Activated CD4-positive, alpha-beta memory T cell treated with anti-CD3 and anti-CD28 coated beads for 36 hours (primary cell): Measurements from ENCODE around the gene DBF4. TPM values are rescaled to one million over a fixed set of nuclear protein-coding genes. Genes with fewer than 3 reads are reported as not detected.
"Not testable (repeated sequence)": the region's sequence is repeated elsewhere in the genome, so short reads cannot be mapped to it uniquely, and the experiment has no call there.

Experiments used
- CTCF ChIA-PET: fragments of 350-600 bp; sonication (Branson Sonifier 250); formaldehyde crosslinking; loops from one replicate; lab custom pipeline; 2021; ENCODE audit warnings: antibody characterized with exemption, inconsistent platforms; lab: Charles Lee
- POLR2A ChIA-PET: fragments of 350-600 bp; sonication (Branson Sonifier 250); formaldehyde crosslinking; loops from one replicate; lab custom pipeline; 2021; ENCODE audit warnings: antibody characterized with exemption; lab: Charles Lee
- DNase-seq: peaks from one replicate; pipeline ENCODE4 v3.0.0-alpha.2; 2020
- H3K27ac Mint-ChIP-seq: one replicate; pipeline ENCODE4 v1.8.0; 2021; ENCODE audit warnings: mixed read lengths
- H3K27me3 Mint-ChIP-seq: one replicate; pipeline ENCODE4 v1.8.0; 2021; ENCODE audit warnings: mixed read lengths
- H3K36me3 Mint-ChIP-seq: one replicate; pipeline ENCODE4 v1.8.0; 2021; ENCODE audit warnings: mixed read lengths
- H3K4me1 Mint-ChIP-seq: one replicate; pipeline ENCODE4 v1.8.0; 2021; ENCODE audit warnings: low read depth, mixed read lengths
- H3K4me3 Mint-ChIP-seq: one replicate; pipeline ENCODE4 v1.8.0; 2021; ENCODE audit warnings: mild to moderate bottlenecking, mixed read lengths
- H3K9me3 Mint-ChIP-seq: one replicate; pipeline ENCODE4 v1.8.0; 2021; ENCODE audit warnings: mixed read lengths
- intact Hi-C: fragments of 100-400 bp; cut with micrococcal nuclease; formaldehyde crosslinking; loops from one replicate; pipeline ENCODE4 v1.15.1; 2023
- total RNA-seq, 2 experiments: library from RNA; stranded (reverse); gene quantifications; one replicate each; pipeline ENCODE4 v1.2.3, GENCODE V29; 2021

The DBF4 gene
- total RNA-seq, 2 experiments from 2014 or later = 75.8 to 78.4 TPM

- ChIA-PET POLR2A (interaction anchor here (0.7 to 1.3 kb wide), 2 partner anchors 58 to 1129 kb away, joined by 3 to 4 read pairs; partner anchors contain the start of genes DBF4 and SLC25A40), CTCF (interaction anchor here (0.5 to 1.2 kb wide), 4 partner anchors 121 to 1788 kb away, joined by 3 to 4 read pairs (median 3); no protein-coding TSS in a partner anchor)
- no peaks in the 10 kb centered on the region for H3K36me3 Mint-ChIP-seq
- intact Hi-C loops = loop anchor here (1.0 to 5.0 kb wide), 4 partner anchors 58 to 717 kb away; partner anchors contain the start of genes CROT, DBF4, SLC25A40 and SRI
- no peaks in the 10 kb centered on the region for H3K9me3 Mint-ChIP-seq
- peaks cover 5% of the 10 kb centered on the region for H3K27me3 Mint-ChIP-seq
- peaks cover 9% of the 10 kb centered on the region for H3K4me1 Mint-ChIP-seq
- H3K27ac Mint-ChIP-seq = no peak within 1 kb of the TSS
- peak within 1 kb of the TSS; percentile 81 for H3K4me3 Mint-ChIP-seq
- DNase-seq = peak; percentile 89
These were observed 57.8 kb downstream of the DBF4 start, which contains the start of gene ADAM22 for GRCh38 chr7:87933953-87934698. TSS of gene ADAM22 (plus strand) at chr7:87934251. CDS start at chr7:87934466, 215 bp downstream.

GRCh38 chr7:87934699-87935383 is 58.5 kb downstream of the DBF4 start:
- no peak overlapping the region for H3K27ac Mint-ChIP-seq
- ChIA-PET POLR2A (interaction anchor here (0.7 to 1.3 kb wide), 2 partner anchors 58 to 1128 kb away, joined by 3 to 4 read pairs; partner anchors contain the start of genes DBF4 and SLC25A40), CTCF (interaction anchor here (0.5 to 1.2 kb wide), 2 partner anchors 177 to 1787 kb away, joined by 3 read pairs; no protein-coding TSS in a partner anchor)

GRCh38 chr7:87935384-87935706 is 59.1 kb downstream of the DBF4 start:
- intact Hi-C loops = no loop called here
- DNase-seq = no peak
- Mint-ChIP-seq H3K9me3 (no peaks in the 10 kb centered on the region), H3K36me3 (no peaks in the 10 kb centered on the region), H3K27me3 (peaks cover 5% of the 10 kb centered on the region), H3K4me1 (peaks cover 9% of the 10 kb centered on the region), H3K4me3 (peak overlapping the region; percentile 81), H3K27ac (no peak overlapping the region)
- POLR2A ChIA-PET = no interaction called here
- CTCF ChIA-PET = no interaction called here

More at GRCh38 chr7:87934699-87935383, 58.5 kb downstream of the DBF4 start:
- Mint-ChIP-seq H3K4me3 (peak overlapping the region; percentile 81), H3K36me3 (no peaks in the 10 kb centered on the region), H3K9me3 (no peaks in the 10 kb centered on the region), H3K27me3 (peaks cover 5% of the 10 kb centered on the region), H3K4me1 (peaks cover 9% of the 10 kb centered on the region)
- intact Hi-C loops = loop anchor here (1.0 to 5.0 kb wide), 4 partner anchors 59 to 718 kb away; partner anchors contain the start of genes CROT, DBF4, SLC25A40 and SRI
- peak; percentile 27 for DNase-seq

GRCh38 chr7:87941138-87941537 is 64.8 kb downstream of the DBF4 start:
- H3K4me3 Mint-ChIP-seq = no peak overlapping the region
- H3K36me3 Mint-ChIP-seq = no peaks in the 10 kb centered on the region
- H3K27ac Mint-ChIP-seq = no peak overlapping the region
- ChIA-PET POLR2A (no interaction called here), CTCF (no interaction called here)
- H3K4me1 Mint-ChIP-seq = no peaks in the 10 kb centered on the region
- no peaks in the 10 kb centered on the region for H3K27me3 Mint-ChIP-seq
- DNase-seq = no peak
- H3K9me3 Mint-ChIP-seq = no peaks in the 10 kb centered on the region
- intact Hi-C loops = no loop called here

- ChIA-PET POLR2A (no interaction called here), CTCF (no interaction called here)
- no peak for DNase-seq
- Mint-ChIP-seq H3K9me3 (no peaks in the 10 kb centered on the region), H3K27ac (no peak overlapping the region), H3K4me3 (no peak overlapping the region), H3K27me3 (no peaks in the 10 kb centered on the region), H3K4me1 (no peaks in the 10 kb centered on the region), H3K36me3 (no peaks in the 10 kb centered on the region)
- intact Hi-C loops = no loop called here
These were observed 68.3 kb downstream of the DBF4 start for GRCh38 chr7:87944547-87944946.

- H3K4me3 Mint-ChIP-seq, H3K9me3 Mint-ChIP-seq, CTCF ChIA-PET, H3K4me1 Mint-ChIP-seq, intact Hi-C loops, H3K27me3 Mint-ChIP-seq, DNase-seq, H3K27ac Mint-ChIP-seq, H3K36me3 Mint-ChIP-seq, POLR2A ChIA-PET: not testable (repeated sequence)
These were observed 69.6 kb downstream of the DBF4 start for GRCh38 chr7:87945926-87946325.

- POLR2A ChIA-PET = no interaction called here
- CTCF ChIA-PET = no interaction called here
- no peaks in the 10 kb centered on the region for H3K27me3 Mint-ChIP-seq
These were observed 72.1 kb downstream of the DBF4 start for GRCh38 chr7:87948371-87948770.

More at GRCh38 chr7:87948371-87948770, 72.1 kb downstream of the DBF4 start:
- no peak overlapping the region for H3K27ac Mint-ChIP-seq
- H3K9me3 Mint-ChIP-seq = no peaks in the 10 kb centered on the region
- intact Hi-C loops = no loop called here
- no peaks in the 10 kb centered on the region for H3K4me1 Mint-ChIP-seq
- no peaks in the 10 kb centered on the region for H3K36me3 Mint-ChIP-seq
- H3K4me3 Mint-ChIP-seq = no peak overlapping the region
- DNase-seq = no peak

Other genes starting within 250 kb of the DBF4 start
- gene RUNDC3B, start 248.1 kb upstream of the DBF4 start, total RNA-seq = under 1 TPM; 0.43 to 0.53 TPM
- gene SLC25A40, start 133 bp upstream of the DBF4 start, total RNA-seq = 10 to 100 TPM; 47.9 to 54.9 TPM
- gene ADAM22, start 57.8 kb downstream of the DBF4 start, total RNA-seq = 1 to 10 TPM; 1.8 to 2.2 TPM